GM12878 (cell line): ENCODE measurements around the gene C1orf146.

Experiments used
- CEBPB ChIP-seq, 2 experiments: fragments of 150-350 bp in 1 of 2; IDR thresholded peaks; 2 replicates each; pipeline ENCODE4 v1.6.1; 2012 to 2014; ENCODE audit warnings: low read depth in 2 of 2, low read length in 2 of 2, borderline replicate concordance in 1 of 2, inconsistent platforms in 1 of 2
- EP300 ChIP-seq, 2 experiments: fragments of 150-350 bp in 1 of 2; IDR thresholded peaks; 2 replicates each; pipeline ENCODE4 v1.6.1; 2011 to 2012; ENCODE audit warnings: low read depth in 2 of 2, low read length in 2 of 2, borderline replicate concordance in 1 of 2, improper control_type of control experiment in 1 of 2, inconsistent platforms in 1 of 2; ENCODE audit not compliant: control insufficient read depth in 1 of 2
- ESRRA ChIP-seq: IDR thresholded peaks from 2 replicates; pipeline ENCODE4 v1.6.1; 2012; ENCODE audit warnings: mild to moderate bottlenecking, low read length, improper control_type of control experiment
- NR2F1 ChIP-seq: fragments of 450-650 bp; conservative IDR thresholded peaks from 2 replicates; pipeline ENCODE4 v1.6.1; 2017; ENCODE audit warnings: mild to moderate bottlenecking
- TF ChIP-seq, protein P1 (sequence below), 3 experiments: IDR thresholded peaks in 2 of 3; conservative IDR thresholded peaks in 1 of 3; 2 replicates each; pipeline ENCODE4 v1.5.1; 2011; ENCODE audit warnings: low read depth in 3 of 3, low read length in 3 of 3, mild to moderate bottlenecking in 3 of 3, control low read depth in 2 of 3, moderate library complexity in 2 of 3, inconsistent platforms in 1 of 3, mixed read lengths in 1 of 3; ENCODE audit not compliant: control insufficient read depth in 2 of 3, insufficient read depth in 1 of 3; ENCODE audit errors: extremely low read depth in 1 of 3
- TF ChIP-seq, protein P2 (sequence below): fragments of 450-650 bp; IDR thresholded peaks from 2 replicates; pipeline ENCODE4 v1.6.1; 2017; ENCODE audit warnings: mild to moderate bottlenecking, moderate library complexity

DNA sequence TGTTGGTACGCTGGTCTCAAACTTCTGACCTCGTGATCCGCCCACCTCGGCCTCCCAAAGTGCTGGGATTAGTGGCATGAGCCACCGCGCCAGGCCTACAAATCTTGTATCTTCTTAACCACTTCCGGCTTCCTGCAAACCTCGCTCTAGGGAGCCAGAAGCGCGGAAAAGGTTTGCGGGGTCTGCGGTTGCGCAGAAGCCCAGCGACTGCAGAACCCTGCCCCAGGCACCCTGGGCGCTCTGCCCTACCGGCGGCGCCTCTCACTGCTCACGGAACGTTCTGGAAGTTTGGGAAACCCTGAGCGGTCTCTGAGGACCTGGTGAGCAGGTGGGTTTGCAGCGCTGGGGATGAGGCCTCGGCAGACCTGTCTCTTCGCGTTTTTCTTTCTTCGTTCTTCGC lies at the start of gene C1orf146:
- TF ChIP-seq EP300 (IDR thresholded peaks at IDR 0.05; ENCODE audit: borderline replicate concordance in 1 of 2, control insufficient read depth in 1 of 2, low read depth in 2 of 2, low read length in 2 of 2) (no peak), ESRRA (no peak), CEBPB (IDR thresholded peaks at IDR 0.05; ENCODE audit: borderline replicate concordance in 1 of 2, low read depth in 2 of 2, low read length in 2 of 2) (no peak), NR2F1 (no peak)
- TF ChIP-seq, protein P1, sequence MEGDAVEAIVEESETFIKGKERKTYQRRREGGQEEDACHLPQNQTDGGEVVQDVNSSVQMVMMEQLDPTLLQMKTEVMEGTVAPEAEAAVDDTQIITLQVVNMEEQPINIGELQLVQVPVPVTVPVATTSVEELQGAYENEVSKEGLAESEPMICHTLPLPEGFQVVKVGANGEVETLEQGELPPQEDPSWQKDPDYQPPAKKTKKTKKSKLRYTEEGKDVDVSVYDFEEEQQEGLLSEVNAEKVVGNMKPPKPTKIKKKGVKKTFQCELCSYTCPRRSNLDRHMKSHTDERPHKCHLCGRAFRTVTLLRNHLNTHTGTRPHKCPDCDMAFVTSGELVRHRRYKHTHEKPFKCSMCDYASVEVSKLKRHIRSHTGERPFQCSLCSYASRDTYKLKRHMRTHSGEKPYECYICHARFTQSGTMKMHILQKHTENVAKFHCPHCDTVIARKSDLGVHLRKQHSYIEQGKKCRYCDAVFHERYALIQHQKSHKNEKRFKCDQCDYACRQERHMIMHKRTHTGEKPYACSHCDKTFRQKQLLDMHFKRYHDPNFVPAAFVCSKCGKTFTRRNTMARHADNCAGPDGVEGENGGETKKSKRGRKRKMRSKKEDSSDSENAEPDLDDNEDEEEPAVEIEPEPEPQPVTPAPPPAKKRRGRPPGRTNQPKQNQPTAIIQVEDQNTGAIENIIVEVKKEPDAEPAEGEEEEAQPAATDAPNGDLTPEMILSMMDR (IDR thresholded peaks at IDR 0.05 in 2 of 3, conservative IDR thresholded peaks at IDR 0.05 in 1 of 3; ENCODE audit: control insufficient read depth in 2 of 3, extremely low read depth in 1 of 3, insufficient read depth in 1 of 3, low read depth in 3 of 3, low read length in 3 of 3), result no peak
- TF ChIP-seq, protein P2, sequence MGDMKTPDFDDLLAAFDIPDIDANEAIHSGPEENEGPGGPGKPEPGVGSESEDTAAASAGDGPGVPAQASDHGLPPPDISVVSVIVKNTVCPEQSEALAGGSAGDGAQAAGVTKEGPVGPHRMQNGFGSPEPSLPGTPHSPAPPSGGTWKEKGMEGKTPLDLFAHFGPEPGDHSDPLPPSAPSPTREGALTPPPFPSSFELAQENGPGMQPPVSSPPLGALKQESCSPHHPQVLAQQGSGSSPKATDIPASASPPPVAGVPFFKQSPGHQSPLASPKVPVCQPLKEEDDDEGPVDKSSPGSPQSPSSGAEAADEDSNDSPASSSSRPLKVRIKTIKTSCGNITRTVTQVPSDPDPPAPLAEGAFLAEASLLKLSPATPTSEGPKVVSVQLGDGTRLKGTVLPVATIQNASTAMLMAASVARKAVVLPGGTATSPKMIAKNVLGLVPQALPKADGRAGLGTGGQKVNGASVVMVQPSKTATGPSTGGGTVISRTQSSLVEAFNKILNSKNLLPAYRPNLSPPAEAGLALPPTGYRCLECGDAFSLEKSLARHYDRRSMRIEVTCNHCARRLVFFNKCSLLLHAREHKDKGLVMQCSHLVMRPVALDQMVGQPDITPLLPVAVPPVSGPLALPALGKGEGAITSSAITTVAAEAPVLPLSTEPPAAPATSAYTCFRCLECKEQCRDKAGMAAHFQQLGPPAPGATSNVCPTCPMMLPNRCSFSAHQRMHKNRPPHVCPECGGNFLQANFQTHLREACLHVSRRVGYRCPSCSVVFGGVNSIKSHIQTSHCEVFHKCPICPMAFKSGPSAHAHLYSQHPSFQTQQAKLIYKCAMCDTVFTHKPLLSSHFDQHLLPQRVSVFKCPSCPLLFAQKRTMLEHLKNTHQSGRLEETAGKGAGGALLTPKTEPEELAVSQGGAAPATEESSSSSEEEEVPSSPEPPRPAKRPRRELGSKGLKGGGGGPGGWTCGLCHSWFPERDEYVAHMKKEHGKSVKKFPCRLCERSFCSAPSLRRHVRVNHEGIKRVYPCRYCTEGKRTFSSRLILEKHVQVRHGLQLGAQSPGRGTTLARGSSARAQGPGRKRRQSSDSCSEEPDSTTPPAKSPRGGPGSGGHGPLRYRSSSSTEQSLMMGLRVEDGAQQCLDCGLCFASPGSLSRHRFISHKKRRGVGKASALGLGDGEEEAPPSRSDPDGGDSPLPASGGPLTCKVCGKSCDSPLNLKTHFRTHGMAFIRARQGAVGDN, result no peak
